ES-I3 (cell line): ENCODE measurements around the gene MEOX1.

ENCODE experiments used
- H3K36me3 ChIP-seq: 2 replicates; pipeline ENCODE4 v1.6.1; 2013; ENCODE audit warnings: mild to moderate bottlenecking, low read length, control low read depth, moderate library complexity; ENCODE audit not compliant: insufficient read depth
- H3K4me1 ChIP-seq: 2 replicates; pipeline ENCODE4 v1.6.1; 2013; ENCODE audit warnings: mild to moderate bottlenecking, control low read depth, low read length; ENCODE audit not compliant: insufficient read depth
- H3K9ac ChIP-seq: 2 replicates; pipeline ENCODE4 v1.6.1; 2013; ENCODE audit warnings: low read depth, mild to moderate bottlenecking, low read length, moderate library complexity
- H3K9me3 ChIP-seq: 2 replicates; pipeline ENCODE4 v1.6.1; 2013; ENCODE audit warnings: mild to moderate bottlenecking, low read length, moderate library complexity; ENCODE audit not compliant: control insufficient read depth, insufficient read depth

The MEOX1 gene

DNA sequence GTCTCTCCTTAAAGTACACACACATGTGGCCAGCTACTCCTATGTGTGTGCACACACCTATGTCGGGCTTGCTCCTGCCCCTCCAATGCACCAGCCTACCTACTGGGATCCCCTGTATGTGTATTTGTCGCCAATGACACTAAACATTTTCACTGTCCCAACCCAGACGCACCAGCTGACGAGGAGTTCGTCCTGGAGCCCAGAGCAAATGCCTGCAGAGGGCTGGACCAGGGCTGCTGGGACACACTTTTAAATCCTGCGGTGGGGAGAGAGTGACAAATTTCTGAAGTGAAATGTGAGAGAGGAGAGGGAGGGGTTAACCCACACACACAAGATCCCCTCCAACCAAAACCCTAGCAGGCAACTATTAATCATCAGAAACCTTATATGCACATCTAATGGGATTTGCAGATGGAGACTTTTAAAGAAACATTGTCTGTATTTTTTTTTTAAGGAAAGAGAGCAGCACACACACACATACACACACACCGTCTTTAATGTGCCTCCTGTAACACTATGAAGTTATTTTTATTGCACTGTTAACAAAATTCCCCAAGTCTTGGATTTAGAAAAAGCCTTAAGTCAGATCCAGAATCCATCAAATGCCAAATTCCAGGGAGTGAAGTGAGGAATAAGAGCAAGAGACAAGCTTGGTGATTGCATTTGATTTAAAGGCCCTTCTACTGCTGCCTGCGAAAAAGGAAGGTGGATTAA lies at the start of gene MEOX1:
TSS of gene MEOX1 (minus strand) at position 224 of the 714 bp plus-strand sequence. CDS start 388 bp downstream, outside the sequence.
- Histone ChIP-seq H3K4me1 (peaks cover 30% of the 10 kb centered on the region), H3K9me3 (no peaks in the 10 kb centered on the region), H3K9ac (no peak within 1 kb of the TSS), H3K36me3 (no peaks in the 10 kb centered on the region)

DNA sequence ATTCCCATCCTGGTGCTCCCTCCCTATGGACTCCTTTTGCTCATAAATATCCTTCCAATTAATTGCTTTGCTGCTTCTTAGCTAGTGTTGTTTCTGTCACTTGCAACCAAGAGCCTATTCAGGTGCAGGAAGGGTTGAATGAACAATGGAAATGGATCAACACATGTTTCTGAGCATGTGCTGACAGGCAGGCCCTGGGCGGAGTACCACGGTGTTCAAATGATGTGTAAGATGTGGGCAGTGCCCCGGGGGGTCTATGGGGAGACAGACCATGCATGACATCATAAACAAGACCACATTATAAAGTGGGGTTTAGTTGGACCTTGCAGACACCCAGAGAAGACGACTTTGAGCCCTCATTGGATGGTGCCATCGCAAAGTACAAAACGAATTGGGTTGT lies 48.4 kb upstream of the MEOX1 start:
- peaks cover 9% of the 10 kb centered on the region; the same call in 1 of the 2 replicates for H3K4me1 ChIP-seq
- no peaks in the 10 kb centered on the region for H3K36me3 ChIP-seq
- H3K9ac ChIP-seq, result no peak overlapping the region
- H3K9me3 ChIP-seq, result 0 out of 2 replicates have a peak, but pooled peaks cover 4% of the 10 kb centered on the region

DNA sequence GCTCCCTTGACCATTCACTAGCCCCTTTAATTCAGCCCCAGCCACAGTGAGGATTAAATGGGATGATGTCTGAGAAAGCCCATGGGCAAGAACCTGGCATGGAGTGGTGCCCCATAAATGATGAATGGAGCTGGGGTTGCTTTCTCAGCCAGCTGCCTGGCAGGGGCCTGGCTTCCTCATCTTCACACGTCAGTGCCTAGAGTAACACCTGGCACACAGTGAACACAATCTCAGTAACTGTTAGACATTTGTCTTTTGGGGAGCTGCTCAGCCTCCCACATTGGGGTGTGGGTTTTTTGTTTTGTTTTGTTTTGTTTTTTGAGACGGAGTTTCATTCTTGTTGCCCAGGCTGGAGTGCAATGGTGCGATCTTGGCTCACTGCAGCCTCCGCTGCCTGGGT lies 47.5 kb upstream of the MEOX1 start:
- Histone ChIP-seq H3K4me1 (peaks cover 14% of the 10 kb centered on the region; the same call in 1 of the 2 replicates), H3K9ac (no peak overlapping the region), H3K36me3 (no peaks in the 10 kb centered on the region), H3K9me3 (0 out of 2 replicates have a peak, but pooled peaks cover 4% of the 10 kb centered on the region)

DNA sequence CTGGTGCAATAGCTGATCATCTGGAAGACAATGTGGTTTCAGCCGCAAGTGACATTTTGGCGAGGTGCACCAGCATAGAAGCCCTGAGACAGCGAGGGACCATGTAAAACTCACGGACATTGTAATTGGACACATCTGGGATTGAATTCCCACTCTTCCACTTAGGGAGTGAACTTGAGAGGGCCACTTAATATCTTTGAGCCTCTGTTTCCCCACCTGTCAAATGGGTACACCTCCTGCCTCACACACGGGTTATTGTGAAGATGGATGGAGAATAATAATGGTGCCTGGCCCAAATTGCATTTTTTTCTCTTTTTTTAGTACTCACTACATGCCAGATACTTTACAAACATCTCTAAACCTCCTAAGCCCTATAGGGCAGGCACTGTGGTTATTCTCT lies 45.5 kb upstream of the MEOX1 start:
- H3K36me3 ChIP-seq, result no peaks in the 10 kb centered on the region

DNA sequence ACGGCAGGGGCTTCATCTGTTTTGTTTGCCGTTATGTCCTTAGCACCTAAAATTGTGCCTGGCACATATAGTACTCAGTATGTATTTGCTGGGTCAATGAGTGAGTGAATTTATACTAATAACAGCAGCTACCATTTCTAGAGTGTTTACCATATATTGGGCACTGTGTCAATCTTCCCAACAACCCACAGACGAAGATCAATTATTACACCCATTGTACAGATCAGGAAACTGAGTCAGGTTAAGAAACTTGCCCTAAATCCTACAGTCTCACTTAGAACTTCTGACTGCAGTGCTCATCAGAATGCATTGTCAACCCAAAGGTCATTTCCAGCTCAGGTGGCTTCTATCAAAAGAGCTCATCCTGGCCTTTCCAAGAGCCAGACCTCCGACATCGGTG lies 44.5 kb upstream of the MEOX1 start:
- Histone ChIP-seq H3K9me3 (0 out of 2 replicates have a peak, but pooled peaks cover 4% of the 10 kb centered on the region), H3K36me3 (no peaks in the 10 kb centered on the region), H3K4me1 (peaks cover 17% of the 10 kb centered on the region; the same call in 1 of the 2 replicates), H3K9ac (no peak overlapping the region)

More for the DNA sequence above, 45.5 kb upstream of the MEOX1 start:
- 0 out of 2 replicates have a peak, but pooled peaks cover 4% of the 10 kb centered on the region for H3K9me3 ChIP-seq
- H3K4me1 ChIP-seq, result peaks cover 17% of the 10 kb centered on the region; the same call in 1 of the 2 replicates
- no peak overlapping the region for H3K9ac ChIP-seq

DNA sequence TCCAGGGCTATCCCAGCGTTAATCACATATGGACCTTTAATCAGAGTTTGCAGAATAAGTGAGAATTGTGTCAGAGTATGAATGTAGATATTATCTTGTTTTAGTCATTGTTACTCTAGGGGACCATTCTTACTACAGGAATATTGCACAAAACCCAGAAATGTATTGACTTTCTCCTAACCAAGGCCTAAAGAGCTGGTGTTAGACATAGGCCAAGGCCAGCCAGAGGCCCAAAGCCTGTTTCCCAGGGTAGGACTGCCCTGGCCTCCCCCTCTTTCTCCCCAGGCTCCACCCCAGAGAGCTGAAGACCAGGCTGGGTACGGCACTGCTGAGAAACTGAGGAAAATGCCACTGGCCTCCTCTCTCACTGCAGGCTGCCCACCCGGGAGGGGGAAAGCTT lies 41.9 kb upstream of the MEOX1 start:
- H3K36me3 ChIP-seq, result no peaks in the 10 kb centered on the region
- no peak overlapping the region for H3K9ac ChIP-seq
- no peaks in the 10 kb centered on the region for H3K9me3 ChIP-seq
- H3K4me1 ChIP-seq, result peaks cover 17% of the 10 kb centered on the region; the same call in 1 of the 2 replicates

DNA sequence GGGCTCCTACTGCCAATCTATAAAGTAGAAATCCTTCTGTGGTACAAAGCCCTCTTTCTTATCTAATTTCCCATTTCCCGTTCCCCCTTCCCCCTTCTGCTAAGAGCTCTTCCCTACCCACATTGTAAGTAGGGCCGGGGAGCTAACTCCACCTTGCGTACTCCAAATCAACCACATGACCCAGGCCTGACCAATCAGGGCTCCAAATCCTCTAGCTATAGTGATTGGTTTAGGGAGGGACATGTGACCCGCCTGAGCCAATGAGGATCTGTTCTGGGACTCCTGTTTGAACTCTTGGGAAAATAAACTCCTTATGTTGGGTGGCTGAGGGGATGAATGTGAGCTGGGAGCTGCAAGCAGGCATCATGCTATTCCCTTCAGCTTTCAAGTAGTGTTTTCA lies 40.9 kb upstream of the MEOX1 start:
- Histone ChIP-seq H3K36me3 (no peaks in the 10 kb centered on the region), H3K9ac (no peak overlapping the region; the same call in 1 of the 2 replicates), H3K9me3 (no peaks in the 10 kb centered on the region), H3K4me1 (peaks cover 17% of the 10 kb centered on the region; the same call in 1 of the 2 replicates)

DNA sequence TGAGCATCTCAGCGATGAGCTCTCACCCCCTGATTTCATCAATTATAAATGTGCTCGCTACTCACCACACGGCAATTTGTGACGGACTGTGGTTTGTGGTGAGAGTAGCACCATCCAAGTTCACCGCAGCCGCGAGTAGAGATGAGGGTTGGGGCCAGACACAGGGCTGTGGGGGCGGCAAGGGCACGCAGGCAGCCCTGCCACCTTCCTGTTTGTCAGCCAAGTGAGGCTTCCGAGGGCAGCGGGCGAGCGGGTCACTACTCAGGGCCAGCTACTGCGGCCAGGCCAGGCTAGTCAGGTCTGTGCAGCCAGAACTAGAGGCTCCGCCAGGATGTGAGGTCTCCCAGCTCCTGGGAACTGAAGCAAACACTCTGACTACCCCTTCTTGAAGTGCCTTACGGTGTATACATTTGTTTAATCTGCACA lies 39.6 kb upstream of the MEOX1 start:
- Histone ChIP-seq H3K9me3 (no peaks in the 10 kb centered on the region), H3K4me1 (peaks cover 19% of the 10 kb centered on the region; the same call in 1 of the 2 replicates), H3K9ac (no peak overlapping the region), H3K36me3 (no peaks in the 10 kb centered on the region)

DNA sequence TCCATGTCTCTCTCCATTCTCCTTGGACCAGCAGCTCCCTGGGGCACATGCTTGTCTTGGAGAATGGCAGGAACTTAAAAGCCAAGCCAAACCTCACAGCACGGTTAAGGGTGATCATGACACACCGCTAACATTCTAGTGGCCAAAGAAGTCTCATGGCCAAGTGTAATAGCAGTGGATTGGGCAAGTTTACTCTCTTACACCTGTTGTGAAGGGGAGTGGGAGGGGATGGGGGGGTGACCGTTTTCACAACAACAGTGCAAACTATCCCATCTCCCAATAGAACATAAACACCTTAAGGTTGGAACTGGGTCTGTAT lies 37.7 kb upstream of the MEOX1 start:
- Histone ChIP-seq H3K9me3 (no peaks in the 10 kb centered on the region), H3K9ac (no peak overlapping the region), H3K36me3 (no peaks in the 10 kb centered on the region), H3K4me1 (peaks cover 22% of the 10 kb centered on the region)

DNA sequence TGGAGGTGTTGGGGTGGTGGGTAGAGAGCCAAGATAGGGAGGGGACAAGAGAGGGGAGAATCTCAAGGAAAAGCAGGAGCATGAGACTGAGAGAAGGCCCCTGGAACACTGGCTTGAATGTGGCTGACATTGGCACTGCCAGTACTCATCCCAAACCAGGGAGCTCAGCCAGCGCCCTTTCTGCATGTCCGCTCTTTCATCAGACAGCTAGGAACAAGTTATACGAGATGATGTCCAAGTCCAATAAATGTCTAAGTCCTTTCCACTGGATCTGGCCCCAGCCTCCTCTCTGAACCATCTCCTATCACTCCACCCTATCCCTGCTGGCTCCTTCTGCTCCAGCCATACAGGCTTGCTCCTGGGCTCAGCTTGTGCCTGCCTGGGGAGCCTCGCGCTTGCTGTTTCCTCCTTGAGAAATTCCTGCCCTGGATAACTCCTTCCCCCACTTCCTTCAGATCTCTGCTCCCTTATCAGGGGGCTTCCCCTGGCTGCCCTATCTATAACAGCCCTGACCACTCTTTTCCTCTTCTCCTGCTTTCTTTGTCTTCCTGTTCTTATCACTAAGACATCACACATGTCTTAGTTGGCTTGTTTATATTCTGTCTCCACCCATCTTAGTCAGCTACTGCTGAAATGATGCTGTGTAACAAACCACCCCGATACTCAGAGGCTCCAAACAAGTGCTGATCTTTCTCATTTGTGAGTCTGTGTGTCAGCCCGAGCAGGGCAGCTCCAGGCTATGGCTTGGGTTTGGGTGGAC lies 37.1 kb upstream of the MEOX1 start:
- Histone ChIP-seq H3K4me1 (peaks cover 18% of the 10 kb centered on the region), H3K9me3 (no peaks in the 10 kb centered on the region), H3K36me3 (no peaks in the 10 kb centered on the region), H3K9ac (no peak overlapping the region)

DNA sequence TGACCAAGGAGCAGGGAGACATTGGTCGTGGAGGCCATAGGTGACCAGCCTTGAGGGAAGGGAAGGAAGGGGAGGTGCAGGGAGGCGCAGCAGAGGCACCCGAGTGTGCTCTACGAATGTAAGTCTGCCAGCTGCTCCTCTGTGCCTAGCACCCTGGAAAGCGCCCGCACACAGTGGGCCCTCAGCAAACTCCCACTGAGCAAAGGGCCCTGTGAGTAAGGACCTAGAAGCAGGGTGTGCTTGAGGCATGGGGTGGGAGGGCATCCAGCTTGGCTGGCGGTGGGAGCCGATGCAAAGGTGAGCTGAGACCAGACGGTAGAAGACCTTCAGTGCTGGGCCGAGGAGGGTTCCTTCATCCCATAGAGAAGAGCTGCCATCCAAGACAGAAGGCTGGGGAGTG lies 36.2 kb upstream of the MEOX1 start:
- H3K9ac ChIP-seq, result no peak overlapping the region
- H3K36me3 ChIP-seq, result no peaks in the 10 kb centered on the region
- no peaks in the 10 kb centered on the region for H3K9me3 ChIP-seq
- H3K4me1 ChIP-seq, result peaks cover 16% of the 10 kb centered on the region

DNA sequence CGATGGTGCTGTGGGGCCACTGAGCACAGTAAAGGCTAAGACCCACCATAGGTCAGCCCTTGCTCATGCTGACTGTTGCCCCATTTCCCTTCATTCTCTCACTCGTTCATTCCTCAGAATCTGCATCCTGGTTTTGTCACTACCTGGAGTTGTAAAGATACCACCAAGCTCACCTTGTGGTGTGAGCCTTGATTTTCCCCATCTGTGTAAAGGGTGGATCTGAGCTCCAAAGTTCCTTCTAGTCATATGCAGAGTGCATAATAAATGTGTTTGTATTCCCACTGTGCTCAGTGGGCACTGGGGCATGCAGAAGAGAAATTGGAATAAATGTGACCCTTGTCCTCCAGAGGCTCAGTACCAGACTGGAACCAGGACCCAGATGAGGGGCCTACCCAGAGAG lies 35.2 kb upstream of the MEOX1 start:
- Histone ChIP-seq H3K9ac (no peak overlapping the region), H3K36me3 (no peaks in the 10 kb centered on the region), H3K9me3 (no peaks in the 10 kb centered on the region), H3K4me1 (peaks cover 9% of the 10 kb centered on the region)

DNA sequence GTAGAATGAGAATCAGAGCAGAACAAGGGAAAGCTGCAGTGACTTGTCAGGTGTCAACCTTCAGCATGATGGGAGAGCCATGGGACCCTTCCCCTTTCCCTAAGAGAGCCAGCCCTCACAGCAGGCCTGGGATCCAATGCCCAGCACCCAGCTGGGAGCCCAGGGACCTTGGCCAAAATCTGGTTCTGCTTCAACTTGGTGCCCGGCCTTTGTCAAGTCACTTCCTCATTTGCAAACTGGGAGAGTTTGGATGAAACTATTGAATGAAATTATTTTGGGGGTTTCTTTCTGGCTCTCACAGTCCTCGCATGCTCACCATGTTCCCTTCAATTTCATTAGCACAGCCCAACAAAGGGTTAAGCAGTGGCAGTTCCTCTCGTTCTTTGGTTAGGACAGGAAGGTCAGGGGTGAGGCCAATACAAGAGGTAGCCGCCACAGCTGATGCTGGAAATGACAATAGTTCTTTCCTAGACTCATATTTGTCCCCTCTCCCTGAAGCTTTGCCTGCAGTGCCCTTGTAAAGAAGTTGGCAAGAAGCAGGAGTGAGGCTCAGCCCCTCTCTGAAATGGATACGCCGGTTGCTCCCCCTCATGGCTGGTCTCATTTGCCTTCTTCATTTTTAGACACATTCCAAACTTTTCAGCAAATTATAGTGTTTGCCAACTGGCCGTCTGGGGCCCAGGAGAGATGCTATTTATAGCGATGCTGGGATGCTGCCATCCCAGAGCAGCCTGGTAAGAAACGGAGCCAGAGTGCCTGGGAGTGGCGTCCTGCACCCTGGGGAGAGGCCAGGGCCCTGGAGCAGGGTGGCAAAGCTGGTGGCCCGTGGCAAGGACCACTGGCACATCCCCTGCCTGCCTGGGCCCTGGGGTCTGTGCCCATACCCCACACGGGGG lies 34.5 kb upstream of the MEOX1 start:
- Histone ChIP-seq H3K9ac (no peak overlapping the region), H3K36me3 (no peaks in the 10 kb centered on the region), H3K4me1 (peaks cover 12% of the 10 kb centered on the region), H3K9me3 (no peaks in the 10 kb centered on the region)
